ENCODE data around the gene ARPP21.

ARPP21 gene

GRCh38 chr3:35665390-35666055 is 26.2 kb downstream of the ARPP21 start:
- Histone ChIP-seq H3K27me3 (no peaks in the 10 kb centered on the region), H3K4me1 (no peaks in the 10 kb centered on the region; the same call in 1 of the 2 replicates), H3K9me3 (no peaks in the 10 kb centered on the region), H3K36me3 (no peaks in the 10 kb centered on the region), H3K4me3 (ENCODE audit: low read depth, low read length) (no peak overlapping the region)
- no peak for DNase-seq
- no peak for TF ChIP-seq CTCF (IDR thresholded peaks at IDR 0.05; ENCODE audit: low read depth, low read length)

GRCh38 chr3:35666888-35667287 is 27.6 kb downstream of the ARPP21 start:
- TF ChIP-seq CTCF (IDR thresholded peaks at IDR 0.05; ENCODE audit: low read depth, low read length), result no peak
- Histone ChIP-seq H3K9me3 (no peaks in the 10 kb centered on the region), H3K4me1 (no peaks in the 10 kb centered on the region; the same call in 1 of the 2 replicates), H3K27me3 (no peaks in the 10 kb centered on the region), H3K36me3 (no peaks in the 10 kb centered on the region), H3K4me3 (ENCODE audit: low read depth, low read length) (no peak overlapping the region)
- DNase-seq, result no peak

GRCh38 chr3:35670408-35670965 is 31.2 kb downstream of the ARPP21 start:
- TF ChIP-seq CTCF (IDR thresholded peaks at IDR 0.05; ENCODE audit: low read depth, low read length), result no peak
- no peak overlapping the region for H3K4me3 ChIP-seq (ENCODE audit: low read depth, low read length)
- DNase-seq, result no peak
- no peaks in the 10 kb centered on the region for H3K27me3 ChIP-seq
- no peaks in the 10 kb centered on the region for H3K9me3 ChIP-seq
- no peaks in the 10 kb centered on the region for H3K36me3 ChIP-seq
- no peaks in the 10 kb centered on the region for H3K4me1 ChIP-seq

GRCh38 chr3:35671483-35671882 is 32.2 kb downstream of the ARPP21 start:
- Histone ChIP-seq H3K9me3 (no peaks in the 10 kb centered on the region), H3K4me1 (no peaks in the 10 kb centered on the region), H3K4me3 (ENCODE audit: low read depth, low read length) (no peak overlapping the region), H3K27me3 (no peaks in the 10 kb centered on the region), H3K36me3 (no peaks in the 10 kb centered on the region)
- no peak for DNase-seq
- no peak for TF ChIP-seq CTCF (IDR thresholded peaks at IDR 0.05; ENCODE audit: low read depth, low read length)

GRCh38 chr3:35673017-35673416 is 33.7 kb downstream of the ARPP21 start:
- DNase-seq, result no peak
- Histone ChIP-seq H3K9me3 (no peaks in the 10 kb centered on the region), H3K4me3 (ENCODE audit: low read depth, low read length) (no peak overlapping the region), H3K36me3 (no peaks in the 10 kb centered on the region), H3K4me1 (no peaks in the 10 kb centered on the region), H3K27me3 (no peaks in the 10 kb centered on the region; the same call in 1 of the 2 replicates)
- no peak for TF ChIP-seq CTCF (IDR thresholded peaks at IDR 0.05; ENCODE audit: low read depth, low read length)

GRCh38 chr3:35674451-35675109 is 35.3 kb downstream of the ARPP21 start:
- no peak for DNase-seq
- H3K4me1 ChIP-seq, result no peaks in the 10 kb centered on the region

More at GRCh38 chr3:35674451-35675109, 35.3 kb downstream of the ARPP21 start:
- no peak for TF ChIP-seq CTCF (IDR thresholded peaks at IDR 0.05; ENCODE audit: low read depth, low read length)
- Histone ChIP-seq H3K4me3 (ENCODE audit: low read depth, low read length) (no peak overlapping the region), H3K9me3 (no peaks in the 10 kb centered on the region), H3K36me3 (no peaks in the 10 kb centered on the region), H3K27me3 (no peaks in the 10 kb centered on the region; the same call in none of the 2 replicates)
